T-cell (primary cell): ENCODE data around the gene NFIX. TPM values are rescaled to one million over a fixed set of nuclear protein-coding genes. Genes with fewer than 3 reads are reported as not detected.

Experiments used
- ATAC-seq, 4 experiments: fragments of 200-7000 bp in 3 of 4; fragments of 150-1000 bp in 1 of 4; cut with Tn5 transposase; replicated peaks in 1 of 4; 1 replicate in 3 of 4; 2 replicates in 1 of 4; pipeline ENCODE4 v1.10.0; 2021; ENCODE audit warnings: moderate library complexity in 3 of 4, mild to moderate bottlenecking in 2 of 4, moderate number of reproducible peaks in 1 of 4
- CTCF ChIA-PET, 2 donors: fragments of 300-600 bp; sonication (Branson Sonifier 250); formaldehyde crosslinking; loops; one replicate each; lab custom pipeline; 2022; ENCODE audit warnings: antibody characterized with exemption in 2 of 2; lab: Charles Lee
- POLR2A ChIA-PET, 2 donors: fragments of 300-600 bp; sonication (Branson Sonifier 250); formaldehyde crosslinking; loops; one replicate each; lab custom pipeline; 2022; ENCODE audit warnings: antibody characterized with exemption in 2 of 2; lab: Charles Lee
- DNase-seq, 35 experiments: peaks; one replicate each; pipeline versions ENCODE4 v3.0.0 to v3.0.0-alpha.2; 2013 to 2023
- H3K27ac ChIP-seq: one replicate; pipeline ENCODE4 v1.5.1; 2013; ENCODE audit warnings: low read length
- H3K27me3 ChIP-seq, 2 experiments: replicated peaks in 1 of 2; 1 replicate in 1 of 2; 2 replicates in 1 of 2; pipeline versions ENCODE4 v1.6.1 to v1.7.0; 2013; ENCODE audit warnings: low read length in 1 of 2, mixed read lengths in 1 of 2; ENCODE audit not compliant: control insufficient read depth in 2 of 2, insufficient read depth in 2 of 2; ENCODE audit errors: extremely low read depth in 1 of 2
- H3K36me3 ChIP-seq, 2 donors: 1 replicate in 1 of 2; 2 replicates in 1 of 2; pipeline versions ENCODE4 v1.6.1 to v1.7.0; 2013; ENCODE audit warnings: low read length in 1 of 2; ENCODE audit not compliant: control insufficient read depth in 2 of 2, insufficient read depth in 1 of 2; ENCODE audit errors: extremely low read depth in 1 of 2
- H3K4me1 ChIP-seq, 2 experiments: 1 replicate in 1 of 2; 2 replicates in 1 of 2; pipeline versions ENCODE4 v1.6.1 to v1.7.0; 2013; ENCODE audit warnings: low read length in 2 of 2, mixed read lengths in 1 of 2; ENCODE audit not compliant: insufficient read depth in 2 of 2, control insufficient read depth in 1 of 2; ENCODE audit errors: extremely low read depth in 1 of 2
- H3K4me3 ChIP-seq, 2 donors: 1 replicate in 1 of 2; 2 replicates in 1 of 2; pipeline versions ENCODE4 v1.5.1 to v1.7.0; 2013; ENCODE audit warnings: mild to moderate bottlenecking in 2 of 2, low read length in 1 of 2, moderate library complexity in 1 of 2; ENCODE audit not compliant: control insufficient read depth in 1 of 2; ENCODE audit errors: extremely low read depth in 1 of 2
- H3K9me3 ChIP-seq: 2 replicates; pipeline ENCODE4 v1.7.0; 2013
- H3K27ac Mint-ChIP-seq, 2 donors: one replicate each; pipeline ENCODE4 v1.8.0; 2020 to 2021; ENCODE audit warnings: mild to moderate bottlenecking in 2 of 2, mixed read lengths in 2 of 2
- H3K27me3 Mint-ChIP-seq, 2 donors: one replicate each; pipeline ENCODE4 v1.8.0; 2021 to 2022; ENCODE audit warnings: mixed read lengths in 2 of 2
- H3K36me3 Mint-ChIP-seq: one replicate; pipeline ENCODE4 v1.8.0; 2021; ENCODE audit warnings: mixed read lengths
- H3K4me1 Mint-ChIP-seq, 3 donors: one replicate each; pipeline ENCODE4 v1.8.0; 2020 to 2022; ENCODE audit warnings: mixed read lengths in 3 of 3, mild to moderate bottlenecking in 1 of 3
- H3K4me3 Mint-ChIP-seq, 3 donors: one replicate each; pipeline ENCODE4 v1.8.0; 2020 to 2022; ENCODE audit warnings: mild to moderate bottlenecking in 3 of 3, mixed read lengths in 3 of 3, moderate library complexity in 3 of 3
- H3K9me3 Mint-ChIP-seq, 3 donors: one replicate each; pipeline ENCODE4 v1.8.0; 2020 to 2022; ENCODE audit warnings: mixed read lengths in 3 of 3
- WGBS: methylation state at CpG from one replicate; pipeline ENCODE4 v1.1.5; 2013; ENCODE audit warnings: missing lambda C conversion rate; ENCODE audit not compliant: insufficient coverage; 5-methylcytosine and 5-hydroxymethylcytosine counted together
- total RNA-seq, 35 experiments: library from RNA in 6 of 35; stranded (reverse) in 6 of 35; fragments of 120-200 nt in 1 of 35; gene quantifications; one replicate each; pipeline versions ENCODE4 v1.2.1 to v1.2.4 and lab custom pipeline; 2013 to 2026

Gene NFIX
- total RNA-seq, 5 donors from 2014 or later (not counting 1 experiment from before 2014, with no cell fraction given): 3.9 to 6.6 (median 6.3) TPM

- H3K4me3 Mint-ChIP-seq: no peak overlapping the region
- WGBS: 75% methylated on average over 3 of the region's 8 CpGs
Observed at GRCh38 chr19:13033819-13034611, 38.7 kb downstream of the NFIX start.

GRCh38 chr19:13034636-13035035, 39.4 kb downstream of the NFIX start:
- peaks cover 0 to 3% of the 10 kb centered on the region in 2 experiments for H3K4me1 ChIP-seq
- H3K4me3 Mint-ChIP-seq: no peak overlapping the region
- ATAC-seq (no peak), DNase-seq (no peak)
- H3K27ac ChIP-seq: no peak overlapping the region
- H3K27me3 Mint-ChIP-seq: no peaks in the 10 kb centered on the region
- POLR2A ChIA-PET: interaction anchor here in 1 of 2 donors (0.7 kb wide), 1 partner anchor 25 kb away, joined by 3 read pairs; no protein-coding TSS in a partner anchor
- peaks cover 0 to 1% (median 0%) of the 10 kb centered on the region in 3 donors for H3K4me1 Mint-ChIP-seq
- H3K4me3 ChIP-seq: no peak overlapping the region
- peaks cover 0 to 25% of the 10 kb centered on the region in 2 experiments for H3K27me3 ChIP-seq
- H3K27ac Mint-ChIP-seq: no peak overlapping the region
- no peaks in the 10 kb centered on the region for H3K9me3 ChIP-seq
- H3K9me3 Mint-ChIP-seq: no peaks in the 10 kb centered on the region
- H3K36me3 ChIP-seq: no peaks in the 10 kb centered on the region
- CTCF ChIA-PET: interaction anchor here in 1 of 2 donors (1.2 to 1.7 kb wide), 2 partner anchors 9 to 57 kb away, joined by 4 to 5 read pairs; no protein-coding TSS in a partner anchor
- no peaks in the 10 kb centered on the region for H3K36me3 Mint-ChIP-seq
- WGBS: no CpG with 5 or more reads among the region's 8 CpGs

More at GRCh38 chr19:13033819-13034611, 38.7 kb downstream of the NFIX start:
- Mint-ChIP-seq H3K4me1 (peaks cover 0 to 1% (median 0%) of the 10 kb centered on the region in 3 donors), H3K36me3 (no peaks in the 10 kb centered on the region), H3K27me3 (no peaks in the 10 kb centered on the region), H3K9me3 (no peaks in the 10 kb centered on the region), H3K27ac (no peak overlapping the region)
- CTCF ChIA-PET: interaction anchor here (0.6 to 1.7 kb wide), 7 partner anchors 9 to 56 kb away, joined by 3 to 12 read pairs (median 3); no protein-coding TSS in a partner anchor
- POLR2A ChIA-PET: interaction anchor here in 1 of 2 donors (0.7 kb wide), 1 partner anchor 25 kb away, joined by 3 read pairs; no protein-coding TSS in a partner anchor
- Histone ChIP-seq H3K4me3 (no peak overlapping the region), H3K27me3 (peaks cover 0 to 28% of the 10 kb centered on the region in 2 experiments), H3K4me1 (peaks cover 0 to 3% of the 10 kb centered on the region in 2 experiments), H3K36me3 (no peaks in the 10 kb centered on the region), H3K9me3 (no peaks in the 10 kb centered on the region), H3K27ac (no peak overlapping the region)
- DNase-seq (peak in 18 of 35 experiments; percentile 15 to 57 (median 38)), ATAC-seq (peak; percentile 55 to 73 (median 61))

DNA sequence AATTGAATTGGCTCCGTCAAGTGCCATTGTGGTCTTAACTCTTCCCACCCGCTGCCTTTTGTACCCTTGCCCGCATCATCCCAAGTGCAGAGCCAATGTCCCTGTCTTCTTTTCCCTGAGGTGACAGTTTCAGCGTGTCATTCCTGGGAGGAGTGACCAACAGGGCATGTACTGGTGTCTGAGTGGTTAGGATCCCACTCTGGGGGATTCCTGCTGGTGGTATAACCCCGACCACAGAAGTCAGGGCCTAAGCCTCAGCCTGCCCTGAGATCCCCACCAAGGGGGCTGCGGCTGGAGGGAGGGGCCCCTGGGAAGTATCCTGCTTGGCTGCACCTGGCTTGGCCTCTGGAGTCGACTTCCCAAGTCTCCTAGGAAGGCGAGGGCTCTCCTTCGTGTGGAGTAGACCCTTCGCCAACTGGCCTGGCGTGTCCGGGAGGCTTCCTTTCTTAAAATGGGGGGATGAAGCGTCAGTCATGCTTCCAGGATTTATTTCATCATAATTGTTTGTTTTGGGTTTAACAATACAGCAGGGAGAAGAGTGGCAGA, 40.6 kb downstream of the NFIX start:
- peaks cover 0 to 19% of the 10 kb centered on the region in 2 experiments for H3K27me3 ChIP-seq
- no peak overlapping the region for H3K27ac ChIP-seq
- ATAC-seq: no peak
- Mint-ChIP-seq H3K4me3 (no peak overlapping the region), H3K36me3 (no peaks in the 10 kb centered on the region), H3K27ac (no peak overlapping the region), H3K4me1 (peaks cover 0 to 1% (median 0%) of the 10 kb centered on the region in 3 donors), H3K9me3 (no peaks in the 10 kb centered on the region), H3K27me3 (no peaks in the 10 kb centered on the region)
- POLR2A ChIA-PET: no interaction called here
- no peaks in the 10 kb centered on the region for H3K36me3 ChIP-seq
- CTCF ChIA-PET: no interaction called here
- H3K9me3 ChIP-seq: no peaks in the 10 kb centered on the region
- H3K4me1 ChIP-seq: peaks cover 0 to 3% of the 10 kb centered on the region in 2 experiments
- no peak overlapping the region for H3K4me3 ChIP-seq
- WGBS: 95% methylated on average over 4 of the region's 13 CpGs
- no peak for DNase-seq

DNA sequence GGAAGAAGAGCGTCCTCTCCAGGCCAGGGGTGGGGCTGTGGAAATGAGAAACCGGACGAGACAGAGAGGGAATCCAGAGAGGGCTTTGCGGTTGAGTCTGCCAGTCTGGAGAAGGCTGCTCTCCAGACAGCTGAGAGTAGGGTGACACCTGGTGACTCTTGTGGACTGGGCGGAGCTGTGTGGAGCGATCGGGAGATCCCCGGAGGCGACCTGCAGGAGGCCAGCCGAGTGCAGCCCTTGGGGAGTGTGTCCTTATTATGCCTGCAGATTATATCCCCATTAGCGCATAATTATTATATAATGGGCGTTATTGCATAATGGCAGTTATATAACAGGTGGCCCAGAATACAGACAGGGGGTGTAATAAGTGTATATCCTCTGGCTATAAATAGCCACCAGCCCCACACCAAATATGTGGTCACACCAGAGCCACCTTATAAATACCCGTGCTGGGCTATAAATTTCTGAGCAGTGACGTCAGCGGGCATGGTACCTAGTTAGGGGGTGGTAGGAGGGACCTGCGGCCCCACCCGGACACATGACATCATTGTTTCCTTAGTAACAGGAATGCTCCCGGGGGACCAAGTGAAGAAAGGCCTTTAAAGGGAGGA, 41.2 kb downstream of the NFIX start:
- no peak overlapping the region for H3K4me3 Mint-ChIP-seq
- no peak overlapping the region for H3K27ac Mint-ChIP-seq
- H3K27me3 Mint-ChIP-seq: no peaks in the 10 kb centered on the region
- Histone ChIP-seq H3K4me1 (peaks cover 0 to 3% of the 10 kb centered on the region in 2 experiments), H3K36me3 (no peaks in the 10 kb centered on the region), H3K4me3 (no peak overlapping the region), H3K27ac (no peak overlapping the region), H3K9me3 (no peaks in the 10 kb centered on the region), H3K27me3 (peaks cover 0 to 14% of the 10 kb centered on the region in 2 experiments)
- no peaks in the 10 kb centered on the region for H3K9me3 Mint-ChIP-seq
- H3K4me1 Mint-ChIP-seq: peaks cover 0 to 1% (median 0%) of the 10 kb centered on the region in 3 donors
- CTCF ChIA-PET: no interaction called here
- POLR2A ChIA-PET: no interaction called here
- no peaks in the 10 kb centered on the region for H3K36me3 Mint-ChIP-seq
- ATAC-seq: no peak
- no peak for DNase-seq
- WGBS: 89% methylated on average over 7 of the region's 18 CpGs

DNA sequence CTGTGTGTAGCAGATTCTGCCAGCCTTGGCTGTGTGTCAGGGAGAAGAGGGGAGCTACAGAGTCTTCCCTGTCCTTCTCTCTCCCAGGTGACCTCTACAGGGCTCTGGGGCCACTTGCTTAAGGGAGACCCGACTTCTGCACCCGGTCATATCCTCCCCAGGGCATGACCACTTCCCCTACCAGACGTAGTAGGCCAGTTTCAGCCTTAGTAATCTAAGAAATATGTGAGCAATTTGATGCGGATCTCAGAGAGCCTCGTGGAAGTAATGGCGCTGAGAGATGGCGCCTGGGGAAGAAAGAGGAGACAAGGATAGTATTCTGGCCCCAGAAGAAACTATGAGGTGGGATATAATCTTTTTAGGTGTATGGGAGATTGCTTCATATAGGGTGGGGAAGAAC, 41.9 kb downstream of the NFIX start:
- Mint-ChIP-seq H3K36me3 (no peaks in the 10 kb centered on the region), H3K9me3 (no peaks in the 10 kb centered on the region), H3K27me3 (no peaks in the 10 kb centered on the region), H3K4me1 (peaks cover 0 to 1% (median 0%) of the 10 kb centered on the region in 3 donors), H3K27ac (no peak overlapping the region), H3K4me3 (no peak overlapping the region)
- ATAC-seq (no peak), DNase-seq (no peak)
- no peaks in the 10 kb centered on the region for H3K36me3 ChIP-seq
- peaks cover 0 to 10% of the 10 kb centered on the region in 2 experiments for H3K27me3 ChIP-seq
- peaks cover 0 to 3% of the 10 kb centered on the region in 2 experiments for H3K4me1 ChIP-seq
- H3K9me3 ChIP-seq: no peaks in the 10 kb centered on the region
- ChIA-PET CTCF (no interaction called here), POLR2A (no interaction called here)
- H3K4me3 ChIP-seq: no peak overlapping the region
- H3K27ac ChIP-seq: no peak overlapping the region
- WGBS: 75% methylated on average over 4 of the region's 7 CpGs

- DNase-seq (no peak), ATAC-seq (no peak)
- no peaks in the 10 kb centered on the region for H3K9me3 ChIP-seq
- H3K36me3 Mint-ChIP-seq: no peaks in the 10 kb centered on the region
- H3K27ac ChIP-seq: no peak overlapping the region
- POLR2A ChIA-PET: no interaction called here
- H3K4me3 ChIP-seq: no peak overlapping the region
- WGBS: 84% methylated on average over 5 of the region's 7 CpGs
- CTCF ChIA-PET: no interaction called here
- H3K27me3 ChIP-seq: peaks cover 0 to 7% of the 10 kb centered on the region in 2 experiments
- peaks cover 0 to 1% (median under 1%) of the 10 kb centered on the region in 3 donors for H3K4me1 Mint-ChIP-seq
- H3K36me3 ChIP-seq: no peaks in the 10 kb centered on the region
- peaks cover 0 to 3% of the 10 kb centered on the region in 2 experiments for H3K4me1 ChIP-seq
- no peaks in the 10 kb centered on the region for H3K27me3 Mint-ChIP-seq
- no peaks in the 10 kb centered on the region for H3K9me3 Mint-ChIP-seq
- no peak overlapping the region for H3K27ac Mint-ChIP-seq
- no peak overlapping the region for H3K4me3 Mint-ChIP-seq
Observed at GRCh38 chr19:13037731-13038130, 42.5 kb downstream of the NFIX start.
